Esophagus muscularis mucosa (tissue), 3 donors: Measurements from ENCODE around the gene CUX1.

Experiments
- CTCF ChIP-seq, 3 experiments: fragments of 200-600 bp in 2 of 3; fragments of 450-650 bp in 1 of 3; sonication (generic) in 2 of 3; IDR thresholded peaks; one replicate each; pipeline ENCODE4 v1.5.1; 2017 to 2019; ENCODE audit warnings: antibody characterized with exemption in 3 of 3, mild to moderate bottlenecking in 2 of 3, moderate library complexity in 1 of 3
- POLR2A ChIP-seq: fragments of 450-650 bp; IDR thresholded peaks from one replicate; pipeline ENCODE4 v1.6.1; 2017; ENCODE audit warnings: antibody characterized with exemption, moderate library complexity, mild to moderate bottlenecking, low read depth
- POLR2AphosphoS5 ChIP-seq, 2 donors: sonication (generic); formaldehyde crosslinking; IDR thresholded peaks; one replicate each; pipeline ENCODE4 v1.6.1; 2017; ENCODE audit warnings: antibody characterized with exemption in 2 of 2

GRCh38 chr7:102028206-102028826 lies 210.9 kb downstream of the CUX1 start:
- TF ChIP-seq CTCF (IDR thresholded peaks at IDR 0.05) (no peak), POLR2AphosphoS5 (IDR thresholded peaks at IDR 0.05) (no peak), POLR2A (no peak)
